ENCODE data around the gene CRHR2. TPM values are rescaled to one million over a fixed set of nuclear protein-coding genes. Genes with fewer than 3 reads are reported as not detected.
"Not testable (repeated sequence)": the region's sequence is repeated elsewhere in the genome, so short reads cannot be mapped to it uniquely, and the experiment has no call there.

CRHR2 gene
- total RNA-seq, 2 experiments from 2014 or later: not detected

DNA sequence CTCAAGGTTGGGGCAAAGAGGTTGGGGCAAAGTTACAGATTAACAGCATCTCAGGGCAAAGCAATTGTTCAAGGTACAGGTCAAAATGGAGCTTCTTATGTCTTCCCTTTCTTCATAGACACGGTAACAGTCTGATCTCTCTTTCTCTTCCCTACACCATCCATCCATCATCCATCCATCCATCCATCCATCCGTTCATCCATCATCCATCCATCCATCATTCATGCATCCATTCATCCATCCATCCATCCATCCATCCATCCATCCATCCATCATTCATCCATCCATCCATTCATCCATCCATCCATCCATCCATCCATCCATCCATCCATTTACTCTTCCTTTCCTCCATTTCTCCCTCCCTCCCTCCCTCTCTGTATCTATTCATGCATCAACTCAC is 37.2 kb upstream of the CRHR2 start:
- H3K27me3 Mint-ChIP-seq, H3K4me1 Mint-ChIP-seq, H3K4me3 Mint-ChIP-seq, DNase-seq, CTCF ChIA-PET, POLR2A ChIA-PET, H3K27ac Mint-ChIP-seq: not testable (repeated sequence)
- H3K9me3 Mint-ChIP-seq: peaks cover 37% of the 10 kb centered on the region
- H3K36me3 Mint-ChIP-seq (ENCODE audit: low read depth): peaks cover 27% of the 10 kb centered on the region

- Mint-ChIP-seq H3K4me1 (no peaks in the 10 kb centered on the region), H3K27ac (no peak overlapping the region), H3K9me3 (peaks cover 37% of the 10 kb centered on the region), H3K36me3 (ENCODE audit: low read depth) (peaks cover 24% of the 10 kb centered on the region), H3K27me3 (no peaks in the 10 kb centered on the region), H3K4me3 (no peak overlapping the region)
- ChIA-PET POLR2A (interaction anchor here (1.2 kb wide), 1 partner anchor 10 kb away, joined by 3 read pairs; no protein-coding TSS in a partner anchor), CTCF (no interaction called here)
- DNase-seq: no peak
Observed at GRCh38 chr7:30717181-30717580, 34.9 kb upstream of the CRHR2 start.

DNA sequence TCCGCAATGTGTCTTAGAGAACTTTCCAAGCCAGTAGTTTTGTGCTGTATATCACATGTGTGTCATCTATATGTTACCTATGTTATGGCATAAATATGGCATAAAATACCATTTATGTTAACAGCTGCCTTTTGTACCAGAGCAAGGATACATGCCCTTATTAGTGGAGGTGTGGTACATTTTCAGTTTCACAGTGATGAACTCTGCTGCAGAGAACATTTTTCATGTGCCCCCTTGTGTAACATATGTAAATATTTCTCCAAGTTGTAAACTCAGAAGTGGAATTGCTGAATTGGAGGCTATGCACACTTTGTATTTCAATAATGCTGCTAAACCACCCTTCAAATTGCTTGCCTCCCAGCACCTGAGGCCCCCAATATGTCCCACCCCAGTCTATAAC is 31.9 kb upstream of the CRHR2 start:
- CTCF ChIA-PET: no interaction called here
- POLR2A ChIA-PET: no interaction called here
- no peaks in the 10 kb centered on the region for H3K27me3 Mint-ChIP-seq

GRCh38 chr7:30713392-30713791 is 31.1 kb upstream of the CRHR2 start:
- Mint-ChIP-seq H3K4me1 (no peaks in the 10 kb centered on the region), H3K9me3 (peaks cover 13% of the 10 kb centered on the region), H3K27me3 (no peaks in the 10 kb centered on the region), H3K36me3 (ENCODE audit: low read depth) (peaks cover 12% of the 10 kb centered on the region), H3K4me3 (no peak overlapping the region), H3K27ac (no peak overlapping the region)
- DNase-seq: no peak
- ChIA-PET POLR2A (no interaction called here), CTCF (no interaction called here)

More for the DNA sequence above, 31.9 kb upstream of the CRHR2 start:
- H3K9me3 Mint-ChIP-seq: peaks cover 20% of the 10 kb centered on the region
- peaks cover 17% of the 10 kb centered on the region for H3K36me3 Mint-ChIP-seq (ENCODE audit: low read depth)
- no peak overlapping the region for H3K27ac Mint-ChIP-seq
- DNase-seq: no peak
- no peaks in the 10 kb centered on the region for H3K4me1 Mint-ChIP-seq
- H3K4me3 Mint-ChIP-seq: no peak overlapping the region

- ChIA-PET CTCF (interaction anchor here (1.6 to 2.6 kb wide), 2 partner anchors 29 to 30 kb away, joined by 4 to 7 read pairs; no protein-coding TSS in a partner anchor), POLR2A (interaction anchor here (0.9 kb wide), 1 partner anchor 28 kb away, joined by 3 read pairs; no protein-coding TSS in a partner anchor)
- H3K9me3 Mint-ChIP-seq: no peaks in the 10 kb centered on the region
- no peaks in the 10 kb centered on the region for H3K36me3 Mint-ChIP-seq (ENCODE audit: low read depth)
- H3K27ac Mint-ChIP-seq: no peak overlapping the region
- H3K4me3 Mint-ChIP-seq: no peak overlapping the region
- H3K4me1 Mint-ChIP-seq: no peaks in the 10 kb centered on the region
- no peak for DNase-seq
- no peaks in the 10 kb centered on the region for H3K27me3 Mint-ChIP-seq
Observed at GRCh38 chr7:30710669-30711068, 28.4 kb upstream of the CRHR2 start.

DNA sequence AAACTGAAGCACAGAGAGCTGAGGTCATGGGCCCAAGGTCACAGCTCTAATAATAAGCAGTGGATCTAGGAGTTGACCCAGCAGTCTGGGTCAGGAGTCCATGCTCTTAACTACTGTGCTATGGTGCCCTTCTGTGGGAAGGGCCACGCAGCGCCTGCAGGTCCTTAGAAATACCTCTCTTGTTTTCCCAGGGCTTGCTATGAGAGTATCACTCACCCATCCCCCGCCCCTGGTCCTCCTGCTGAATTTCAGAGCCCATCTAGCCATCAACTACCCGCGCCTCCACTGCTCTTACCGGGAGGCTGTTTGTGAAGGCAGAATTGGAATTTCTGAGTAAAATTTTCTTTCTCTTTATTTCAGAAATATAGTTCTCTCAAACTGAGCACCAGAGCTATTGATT is 27.3 kb upstream of the CRHR2 start:
- no peak for DNase-seq
- H3K4me3 Mint-ChIP-seq: no peak overlapping the region
- no peaks in the 10 kb centered on the region for H3K27me3 Mint-ChIP-seq
- POLR2A ChIA-PET: no interaction called here
- H3K4me1 Mint-ChIP-seq: no peaks in the 10 kb centered on the region
- CTCF ChIA-PET: interaction anchor here (1.6 to 2.6 kb wide), 2 partner anchors 30 to 31 kb away, joined by 4 to 7 read pairs; no protein-coding TSS in a partner anchor
- no peaks in the 10 kb centered on the region for H3K9me3 Mint-ChIP-seq
- no peaks in the 10 kb centered on the region for H3K36me3 Mint-ChIP-seq (ENCODE audit: low read depth)
- H3K27ac Mint-ChIP-seq: no peak overlapping the region

GRCh38 chr7:30708983-30709382 is 26.7 kb upstream of the CRHR2 start:
- Mint-ChIP-seq H3K27me3 (no peaks in the 10 kb centered on the region), H3K4me3 (no peak overlapping the region), H3K36me3 (ENCODE audit: low read depth) (no peaks in the 10 kb centered on the region), H3K9me3 (no peaks in the 10 kb centered on the region), H3K27ac (no peak overlapping the region), H3K4me1 (no peaks in the 10 kb centered on the region)
- ChIA-PET POLR2A (no interaction called here), CTCF (interaction anchor here (1.5 kb wide), 1 partner anchor 29 kb away, joined by 6 read pairs; no protein-coding TSS in a partner anchor)
- no peak for DNase-seq

- Mint-ChIP-seq H3K4me3 (no peak overlapping the region), H3K27ac (no peak overlapping the region), H3K36me3 (ENCODE audit: low read depth) (no peaks in the 10 kb centered on the region), H3K27me3 (no peaks in the 10 kb centered on the region), H3K9me3 (no peaks in the 10 kb centered on the region), H3K4me1 (no peaks in the 10 kb centered on the region)
- CTCF ChIA-PET: interaction anchor here (1.5 kb wide), 1 partner anchor 30 kb away, joined by 6 read pairs; no protein-coding TSS in a partner anchor
- POLR2A ChIA-PET: interaction anchor here (0.6 kb wide), 1 partner anchor 271 kb away, joined by 3 read pairs; no protein-coding TSS in a partner anchor
- DNase-seq: no peak
Observed at GRCh38 chr7:30708412-30708811, 26.2 kb upstream of the CRHR2 start.

DNA sequence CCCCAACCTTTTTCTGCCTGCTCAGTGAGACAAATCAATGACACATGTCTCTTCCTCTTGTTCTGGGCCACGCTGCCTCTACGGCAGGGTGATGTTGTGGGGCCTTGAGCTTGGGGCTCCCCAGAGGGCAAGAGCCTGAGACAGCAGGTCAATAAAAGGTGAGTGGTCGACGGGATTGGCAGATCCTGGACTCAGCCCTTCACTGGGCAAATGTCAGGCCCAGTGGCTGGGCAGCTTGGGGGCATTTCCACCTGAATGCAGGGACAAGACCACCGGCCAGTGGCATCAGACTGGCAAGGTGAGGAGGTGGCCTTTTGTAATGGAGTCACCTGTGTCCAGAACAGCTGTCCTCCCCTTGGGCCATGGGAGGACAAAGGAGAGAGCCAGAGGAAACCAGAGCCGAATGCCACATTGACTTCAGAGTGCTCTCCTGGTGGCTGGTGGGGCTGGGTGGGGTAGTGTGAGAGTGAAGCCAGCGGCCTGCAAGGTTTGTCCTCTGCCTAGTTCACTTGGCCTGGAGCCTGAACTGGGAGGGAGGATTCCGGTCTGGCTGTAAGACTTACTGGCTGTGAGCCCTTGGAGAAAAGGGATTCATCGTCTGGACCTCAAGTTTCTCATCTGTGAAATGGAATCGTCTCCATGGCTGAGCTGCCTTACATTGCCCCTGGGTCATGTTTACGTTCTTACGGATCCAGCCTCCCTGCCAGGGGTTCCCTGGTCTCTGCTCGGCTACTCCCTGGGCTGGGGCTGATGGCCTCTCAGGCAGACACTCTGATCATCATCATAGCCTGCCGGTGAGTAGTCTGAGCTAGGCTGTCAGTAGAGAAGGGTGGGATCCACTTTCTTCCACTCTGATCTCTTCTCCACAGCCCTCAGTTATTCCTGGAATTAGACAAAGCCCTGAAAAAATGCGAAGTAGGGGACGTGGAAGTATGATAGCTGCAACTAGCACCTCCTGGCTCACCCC is 25.4 kb upstream of the CRHR2 start:
- H3K36me3 Mint-ChIP-seq (ENCODE audit: low read depth): no peaks in the 10 kb centered on the region
- POLR2A ChIA-PET: no interaction called here
- CTCF ChIA-PET: interaction anchor here (1.5 to 7.8 kb wide), 2 partner anchors 31 to 32 kb away, joined by 6 to 95 read pairs; no protein-coding TSS in a partner anchor
- DNase-seq: no peak
- no peak overlapping the region for H3K27ac Mint-ChIP-seq
- no peaks in the 10 kb centered on the region for H3K9me3 Mint-ChIP-seq
- no peaks in the 10 kb centered on the region for H3K4me1 Mint-ChIP-seq
- H3K4me3 Mint-ChIP-seq: no peak overlapping the region
- H3K27me3 Mint-ChIP-seq: no peaks in the 10 kb centered on the region

GRCh38 chr7:30706908-30707307 is 24.7 kb upstream of the CRHR2 start:
- CTCF ChIA-PET: interaction anchor here (7.8 kb wide), 1 partner anchor 33 kb away, joined by 95 read pairs; no protein-coding TSS in a partner anchor
- Mint-ChIP-seq H3K4me3 (no peak overlapping the region), H3K4me1 (peaks cover 2% of the 10 kb centered on the region), H3K27ac (no peak overlapping the region), H3K9me3 (no peaks in the 10 kb centered on the region), H3K27me3 (no peaks in the 10 kb centered on the region), H3K36me3 (ENCODE audit: low read depth) (no peaks in the 10 kb centered on the region)
- no peak for DNase-seq
- POLR2A ChIA-PET: no interaction called here

DNA sequence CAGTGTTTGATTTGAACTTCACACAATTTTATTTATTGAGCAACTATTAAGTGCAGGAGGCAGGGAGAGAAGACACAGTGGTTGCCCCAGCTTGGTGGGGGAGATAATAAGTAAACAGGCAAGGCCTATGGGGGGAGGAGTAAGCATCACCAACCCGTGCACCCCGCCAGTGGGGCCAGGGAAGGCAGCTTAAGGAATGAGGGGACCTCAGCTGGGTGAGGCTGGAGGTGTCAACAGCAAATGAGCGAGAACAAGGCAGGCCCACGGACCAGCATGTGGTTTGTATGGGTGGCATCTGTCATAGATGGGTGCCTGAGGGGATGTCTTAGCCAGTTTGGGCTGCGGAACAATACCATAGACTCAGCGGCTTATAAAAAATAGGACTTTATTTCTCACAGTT is 24.1 kb upstream of the CRHR2 start:
- H3K9me3 Mint-ChIP-seq: no peaks in the 10 kb centered on the region
- no peak overlapping the region for H3K4me3 Mint-ChIP-seq
- H3K36me3 Mint-ChIP-seq (ENCODE audit: low read depth): no peaks in the 10 kb centered on the region
- no peak overlapping the region for H3K27ac Mint-ChIP-seq
- peaks cover 2% of the 10 kb centered on the region for H3K4me1 Mint-ChIP-seq
- ChIA-PET POLR2A (no interaction called here), CTCF (interaction anchor here (7.8 kb wide), 1 partner anchor 33 kb away, joined by 95 read pairs; no protein-coding TSS in a partner anchor)
- DNase-seq: no peak
- H3K27me3 Mint-ChIP-seq: no peaks in the 10 kb centered on the region

GRCh38 chr7:30705596-30705995 is 23.3 kb upstream of the CRHR2 start:
- POLR2A ChIA-PET: interaction anchor here (0.7 kb wide), 1 partner anchor 1221 kb away, joined by 3 read pairs; no protein-coding TSS in a partner anchor

DNA sequence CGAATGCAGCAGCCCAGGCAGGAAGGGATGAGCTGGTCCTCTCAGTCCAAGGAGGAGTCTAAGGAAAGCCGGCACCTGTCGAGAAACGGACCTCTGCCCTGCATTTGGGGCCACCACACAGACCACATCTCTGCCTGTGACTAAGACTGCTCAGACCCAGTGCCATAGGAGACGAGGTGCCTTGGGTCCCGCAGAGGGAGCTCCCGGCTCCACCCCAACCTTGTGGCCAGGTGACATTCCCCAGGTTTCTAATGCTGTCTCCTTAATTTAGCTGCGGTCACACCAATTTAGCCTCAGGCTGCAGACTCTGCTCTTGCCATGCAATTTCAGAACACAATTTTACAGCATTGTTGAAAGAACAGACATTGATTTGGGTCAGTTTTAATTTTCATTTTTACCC is 22.8 kb upstream of the CRHR2 start:
- H3K27ac Mint-ChIP-seq: no peak overlapping the region
- H3K4me1 Mint-ChIP-seq: peaks cover 2% of the 10 kb centered on the region
- no peak for DNase-seq
- ChIA-PET POLR2A (interaction anchor here (0.7 kb wide), 1 partner anchor 1222 kb away, joined by 3 read pairs; no protein-coding TSS in a partner anchor), CTCF (interaction anchor here (7.8 kb wide), 1 partner anchor 34 kb away, joined by 95 read pairs; no protein-coding TSS in a partner anchor)
- no peaks in the 10 kb centered on the region for H3K36me3 Mint-ChIP-seq (ENCODE audit: low read depth)
- H3K27me3 Mint-ChIP-seq: peaks cover 3% of the 10 kb centered on the region
- H3K9me3 Mint-ChIP-seq: no peaks in the 10 kb centered on the region
- no peak overlapping the region for H3K4me3 Mint-ChIP-seq

More at GRCh38 chr7:30705596-30705995, 23.3 kb upstream of the CRHR2 start:
- DNase-seq: no peak
- Mint-ChIP-seq H3K36me3 (ENCODE audit: low read depth) (no peaks in the 10 kb centered on the region), H3K9me3 (no peaks in the 10 kb centered on the region), H3K27ac (no peak overlapping the region), H3K4me3 (no peak overlapping the region), H3K4me1 (peaks cover 2% of the 10 kb centered on the region), H3K27me3 (no peaks in the 10 kb centered on the region)
- CTCF ChIA-PET: interaction anchor here (7.8 kb wide), 1 partner anchor 34 kb away, joined by 95 read pairs; no protein-coding TSS in a partner anchor

Measured in activated CD4-positive, alpha-beta memory T cell treated with anti-CD3 and anti-CD28 coated beads, Interleukin-2, amount 10 ng/mL, durations not matched to agents 7 days and 5 days (primary cell).